T-helper 1 cell treated with Interleukin-12 subunit alpha and Interleukin-12 subunit beta and Interleukin-4 antibody, amounts not matched to agents 30 μg/mL and 1 μg/mL, for 36 hours (primary cell): Measurements from ENCODE around the gene KIF13A.

Experiments used
- H3K27ac Mint-ChIP-seq: one replicate; pipeline ENCODE4 v1.8.0; 2021; ENCODE audit warnings: mild to moderate bottlenecking, mixed read lengths
- H3K27me3 Mint-ChIP-seq: one replicate; pipeline ENCODE4 v1.8.0; 2021; ENCODE audit warnings: low read depth, mixed read lengths
- H3K36me3 Mint-ChIP-seq: one replicate; pipeline ENCODE4 v1.8.0; 2021; ENCODE audit warnings: low read depth, mixed read lengths
- H3K4me1 Mint-ChIP-seq: one replicate; pipeline ENCODE4 v1.8.0; 2021; ENCODE audit warnings: low read depth, mixed read lengths
- H3K4me3 Mint-ChIP-seq: one replicate; pipeline ENCODE4 v1.8.0; 2021; ENCODE audit warnings: mild to moderate bottlenecking, moderate library complexity, mixed read lengths
- H3K9me3 Mint-ChIP-seq: one replicate; pipeline ENCODE4 v1.8.0; 2021; ENCODE audit warnings: mixed read lengths

The KIF13A gene

GRCh38 chr6:17877895-17878440 is 109.5 kb downstream of the KIF13A start:
- H3K4me3 Mint-ChIP-seq, result no peak overlapping the region
- peaks cover 15% of the 10 kb centered on the region for H3K27me3 Mint-ChIP-seq
- no peak overlapping the region for H3K27ac Mint-ChIP-seq
- H3K4me1 Mint-ChIP-seq, result no peaks in the 10 kb centered on the region
- H3K36me3 Mint-ChIP-seq, result no peaks in the 10 kb centered on the region
- H3K9me3 Mint-ChIP-seq, result peaks cover 4% of the 10 kb centered on the region

- no peaks in the 10 kb centered on the region for H3K36me3 Mint-ChIP-seq
- H3K4me1 Mint-ChIP-seq, result no peaks in the 10 kb centered on the region
- H3K9me3 Mint-ChIP-seq, result peaks cover 4% of the 10 kb centered on the region
- peaks cover 15% of the 10 kb centered on the region for H3K27me3 Mint-ChIP-seq
- H3K4me3 Mint-ChIP-seq, result no peak overlapping the region
- H3K27ac Mint-ChIP-seq, result no peak overlapping the region
Observed at GRCh38 chr6:17877196-17877894, 110.1 kb downstream of the KIF13A start.

GRCh38 chr6:17874753-17875152 is 112.7 kb downstream of the KIF13A start:
- Mint-ChIP-seq H3K9me3 (peaks cover 4% of the 10 kb centered on the region), H3K4me3 (no peak overlapping the region), H3K36me3 (no peaks in the 10 kb centered on the region), H3K27ac (no peak overlapping the region), H3K4me1 (no peaks in the 10 kb centered on the region), H3K27me3 (peaks cover 28% of the 10 kb centered on the region)

- Mint-ChIP-seq H3K9me3 (peaks cover 4% of the 10 kb centered on the region), H3K27me3 (peaks cover 36% of the 10 kb centered on the region), H3K4me1 (no peaks in the 10 kb centered on the region), H3K36me3 (no peaks in the 10 kb centered on the region), H3K27ac (no peak overlapping the region), H3K4me3 (no peak overlapping the region)
Observed at GRCh38 chr6:17872908-17873307, 114.5 kb downstream of the KIF13A start.

- no peaks in the 10 kb centered on the region for H3K36me3 Mint-ChIP-seq
- no peak overlapping the region for H3K4me3 Mint-ChIP-seq
- no peaks in the 10 kb centered on the region for H3K4me1 Mint-ChIP-seq
- peaks cover 41% of the 10 kb centered on the region for H3K27me3 Mint-ChIP-seq
- H3K27ac Mint-ChIP-seq, result no peak overlapping the region
- H3K9me3 Mint-ChIP-seq, result peaks cover 4% of the 10 kb centered on the region
Observed at GRCh38 chr6:17871836-17872235, 115.6 kb downstream of the KIF13A start.

GRCh38 chr6:17871189-17871519 is 116.3 kb downstream of the KIF13A start:
- Mint-ChIP-seq H3K4me3 (no peak overlapping the region), H3K4me1 (no peaks in the 10 kb centered on the region), H3K27me3 (peaks cover 39% of the 10 kb centered on the region), H3K36me3 (no peaks in the 10 kb centered on the region), H3K9me3 (peaks cover under 1% of the 10 kb centered on the region), H3K27ac (no peak overlapping the region)

GRCh38 chr6:17870300-17871188 is 116.9 kb downstream of the KIF13A start:
- Mint-ChIP-seq H3K27ac (no peak overlapping the region), H3K36me3 (no peaks in the 10 kb centered on the region), H3K4me3 (no peak overlapping the region), H3K4me1 (no peaks in the 10 kb centered on the region), H3K27me3 (peaks cover 37% of the 10 kb centered on the region), H3K9me3 (no peaks in the 10 kb centered on the region)

- H3K27me3 Mint-ChIP-seq, result peaks cover 37% of the 10 kb centered on the region
- H3K27ac Mint-ChIP-seq, result no peak overlapping the region
Observed at GRCh38 chr6:17869753-17870050, 117.7 kb downstream of the KIF13A start.

GRCh38 chr6:17869010-17869752 is 118.3 kb downstream of the KIF13A start:
- H3K4me1 Mint-ChIP-seq, result no peaks in the 10 kb centered on the region
- H3K9me3 Mint-ChIP-seq, result no peaks in the 10 kb centered on the region
- H3K4me3 Mint-ChIP-seq, result no peak overlapping the region
- H3K36me3 Mint-ChIP-seq, result no peaks in the 10 kb centered on the region
- peaks cover 37% of the 10 kb centered on the region for H3K27me3 Mint-ChIP-seq
- no peak overlapping the region for H3K27ac Mint-ChIP-seq

More at GRCh38 chr6:17869753-17870050, 117.7 kb downstream of the KIF13A start:
- H3K4me1 Mint-ChIP-seq, result no peaks in the 10 kb centered on the region
- no peak overlapping the region for H3K4me3 Mint-ChIP-seq
- no peaks in the 10 kb centered on the region for H3K9me3 Mint-ChIP-seq
- no peaks in the 10 kb centered on the region for H3K36me3 Mint-ChIP-seq

- no peak overlapping the region for H3K27ac Mint-ChIP-seq
- H3K27me3 Mint-ChIP-seq, result peaks cover 33% of the 10 kb centered on the region
- no peak overlapping the region for H3K4me3 Mint-ChIP-seq
- H3K4me1 Mint-ChIP-seq, result no peaks in the 10 kb centered on the region
- no peaks in the 10 kb centered on the region for H3K36me3 Mint-ChIP-seq
- no peaks in the 10 kb centered on the region for H3K9me3 Mint-ChIP-seq
Observed at GRCh38 chr6:17867880-17868279, 119.6 kb downstream of the KIF13A start.

GRCh38 chr6:17866876-17867444 is 120.5 kb downstream of the KIF13A start:
- Mint-ChIP-seq H3K9me3 (no peaks in the 10 kb centered on the region), H3K27ac (no peak overlapping the region), H3K4me1 (no peaks in the 10 kb centered on the region), H3K27me3 (peaks cover 33% of the 10 kb centered on the region), H3K4me3 (no peak overlapping the region), H3K36me3 (no peaks in the 10 kb centered on the region)

GRCh38 chr6:17865798-17866725 is 121.4 kb downstream of the KIF13A start:
- Mint-ChIP-seq H3K4me1 (no peaks in the 10 kb centered on the region), H3K4me3 (no peak overlapping the region)

GRCh38 chr6:17865243-17865642 is 122.2 kb downstream of the KIF13A start:
- Mint-ChIP-seq H3K9me3 (no peaks in the 10 kb centered on the region), H3K4me3 (no peak overlapping the region), H3K36me3 (no peaks in the 10 kb centered on the region), H3K4me1 (no peaks in the 10 kb centered on the region), H3K27me3 (peaks cover 23% of the 10 kb centered on the region), H3K27ac (no peak overlapping the region)

More at GRCh38 chr6:17865798-17866725, 121.4 kb downstream of the KIF13A start:
- no peaks in the 10 kb centered on the region for H3K9me3 Mint-ChIP-seq
- no peaks in the 10 kb centered on the region for H3K36me3 Mint-ChIP-seq
- H3K27me3 Mint-ChIP-seq, result peaks cover 28% of the 10 kb centered on the region
- no peak overlapping the region for H3K27ac Mint-ChIP-seq
